Adrenal gland (tissue), 12 donors: ENCODE measurements around the gene APOA1. TPM values are rescaled to one million over a fixed set of nuclear protein-coding genes. Genes with fewer than 3 reads are reported as not detected.

ENCODE experiments used
- DNase-seq, 7 donors: peaks; one replicate each; pipeline ENCODE4 v3.0.0-alpha.2; 2019 to 2020
- H3K27ac ChIP-seq, 5 donors: fragments of 200-600 bp; sonication (generic) in 4 of 5; 1 replicate in 3 of 5; 2 replicates in 2 of 5; pipeline versions ENCODE4 v1.5.1 to v1.8.0; 2016 to 2020; ENCODE audit warnings: mild to moderate bottlenecking in 1 of 5
- H3K27me3 ChIP-seq: fragments of 200-600 bp; 2 replicates; pipeline ENCODE4 v1.8.0; 2021
- H3K36me3 ChIP-seq, 2 donors: fragments of 200-600 bp; replicated peaks in 1 of 2; 1 replicate in 1 of 2; 2 replicates in 1 of 2; pipeline versions ENCODE4 v1.5.1 to v1.8.0; 2018 to 2022
- H3K4me1 ChIP-seq, 2 donors: fragments of 200-600 bp; replicated peaks in 1 of 2; 1 replicate in 1 of 2; 2 replicates in 1 of 2; pipeline versions ENCODE4 v1.5.1 to v1.8.0; 2018 to 2021
- H3K4me3 ChIP-seq, 4 donors: fragments of 200-600 bp; sonication (generic) in 3 of 4; one replicate each; pipeline ENCODE4 v1.5.1; 2016 to 2018
- H3K9me3 ChIP-seq, 3 donors: fragments of 200-600 bp; sonication (generic) in 1 of 3; replicated peaks in 1 of 3; 1 replicate in 2 of 3; 2 replicates in 1 of 3; pipeline versions ENCODE4 v1.5.1 to v1.8.0; 2016 to 2021
- CTCF ChIP-seq, 6 experiments: fragments of 450-650 bp in 4 of 6; fragments of 200-600 bp in 2 of 6; sonication (generic) in 1 of 6; IDR thresholded peaks; 1 replicate in 5 of 6; 2 replicates in 1 of 6; pipeline versions ENCODE4 v1.5.1 to v1.8.0; 2016 to 2021; ENCODE audit warnings: antibody characterized with exemption in 6 of 6, mild to moderate bottlenecking in 2 of 6, moderate library complexity in 1 of 6
- POLR2A ChIP-seq, 2 donors: fragments of 450-650 bp; IDR thresholded peaks; one replicate each; pipeline ENCODE4 v1.6.1; 2017; ENCODE audit warnings: antibody characterized with exemption in 2 of 2, mild to moderate bottlenecking in 2 of 2, moderate library complexity in 1 of 2
- WGBS, 4 donors: extraction: QIAGEN DNeasy Blood & Tissue Kit in 2 of 4; methylation state at CpG; one replicate each; pipeline versions ENCODE4 v1.1.5 to v1.1.7; 2013 to 2017; 5-methylcytosine and 5-hydroxymethylcytosine counted together
- intact Hi-C, 2 donors: fragments of 100-400 bp; cut with DNase I; formaldehyde crosslinking; loops; one replicate each; pipeline versions ENCODE4 v1.14.1 to v1.15.0; 2022 to 2023
- polyA plus RNA-seq, 3 donors: library from polyadenylated mRNA; stranded (reverse); fragments of 200-250 nt in 2 of 3; fragments of 350-450 nt in 1 of 3; fragmentation: Illumina TruSeq in 1 of 3; extraction: RNeasy Lipid Tissue Mini Kit (QIAGEN cat#74804) in 1 of 3; gene quantifications; one replicate each; pipeline ENCODE4 v1.2.3, GENCODE V29; 2013 to 2014
- total RNA-seq, 9 donors: library from RNA; depleted of rRNA in 4 of 9; stranded (reverse); fragments of >200 nt in 4 of 9; fragments of 120-200 nt in 1 of 9; fragmentation: NEBNext Ultra II Directional in 1 of 9; extraction: Animal tissue kit (Norgen Biotek cat#: 25700) in 1 of 9; gene quantifications; one replicate each; pipeline versions ENCODE4 v1.1.0 to v1.2.4, GENCODE V29; 2013 to 2023
- donor health status: healthy with polysubstance abuse.
- donor health status: Bipolar disorder and iron deficiency.
- donor health status: DM: yes; HTN: yes; CAD: no.
- donor health status: DM: no; HTN: no; CAD: no.
- donor health status: DM: no; HTN: no; CAD: no.
- donor health status: DM: yes; HTN: yes; CAD: no.

The APOA1 gene
- total and polyA plus RNA-seq, 12 donors: 0.28 to 691 (median 2.6) TPM; not detected in 4

- no peak overlapping the region for H3K4me3 ChIP-seq
- WGBS, 4 donors: 26 to 35% (median 27%) methylated on average over 12 to 31 of the region's 31 CpGs
- H3K27me3 ChIP-seq: no peaks in the 10 kb centered on the region
- no peak overlapping the region for H3K27ac ChIP-seq
- intact Hi-C loops: loop anchor here (5.0 to 10.0 kb wide), 4 partner anchors 46 to 316 kb away; partner anchors contain the start of gene APOA1 (in 1 of the 2)
- H3K4me1 ChIP-seq: peaks cover 0 to 9% of the 10 kb centered on the region in 2 donors
- peaks cover 0 to under 1% of the 10 kb centered on the region in 2 donors for H3K36me3 ChIP-seq
- DNase-seq: peak; percentile 66 to 89 (median 80)
- TF ChIP-seq POLR2A (IDR thresholded peaks at IDR 0.05): no peak
- TF ChIP-seq CTCF (IDR thresholded peaks at IDR 0.05): peak; percentile 79 to 93 (median 85)
- H3K9me3 ChIP-seq: no peaks in the 10 kb centered on the region
Observed at GRCh38 chr11:116791002-116791812, 46.2 kb downstream of the APOA1 start.

- 64 to 83% (median 77%) methylated on average over 7 to 53 of the region's 53 CpGs for WGBS, 4 donors
- H3K9me3 ChIP-seq: no peaks in the 10 kb centered on the region
- H3K36me3 ChIP-seq: peaks cover 0 to 9% of the 10 kb centered on the region in 2 donors
- no peak for DNase-seq
- no peak overlapping the region for H3K27ac ChIP-seq
- no peak for TF ChIP-seq CTCF (IDR thresholded peaks at IDR 0.05)
- intact Hi-C loops: loop anchor here (5.0 to 10.0 kb wide), 4 partner anchors 47 to 317 kb away; partner anchors contain the start of gene APOA1 (in 1 of the 2)
- H3K27me3 ChIP-seq: no peaks in the 10 kb centered on the region
- H3K4me1 ChIP-seq: peaks cover 0 to 9% of the 10 kb centered on the region in 2 donors
- no peak overlapping the region for H3K4me3 ChIP-seq
Observed at GRCh38 chr11:116790167-116791001, 47.0 kb downstream of the APOA1 start.

- intact Hi-C loops: loop anchor here in 1 of 2 donors (10.0 kb wide), 1 partner anchor 436 kb away; no protein-coding TSS in a partner anchor
Observed at GRCh38 chr11:116788975-116789374, 48.4 kb downstream of the APOA1 start.

More at GRCh38 chr11:116788975-116789374, 48.4 kb downstream of the APOA1 start:
- Histone ChIP-seq H3K27me3 (no peaks in the 10 kb centered on the region), H3K36me3 (peaks cover 0 to 23% of the 10 kb centered on the region in 2 donors), H3K4me3 (no peak overlapping the region), H3K9me3 (no peaks in the 10 kb centered on the region), H3K4me1 (peaks cover 0 to 9% of the 10 kb centered on the region in 2 donors), H3K27ac (no peak overlapping the region)
- WGBS, 4 donors: 84 to 93% (median 88%) methylated on average over 4 of the region's 4 CpGs
- no peak for DNase-seq
- TF ChIP-seq POLR2A (IDR thresholded peaks at IDR 0.05) (no peak), CTCF (IDR thresholded peaks at IDR 0.05) (no peak)
